Superior temporal gyrus (tissue), 1 donor: Measurements from ENCODE around the gene SLC35B2.
A peak's percentile ranks its signal among the peaks of the same experiment; 100 is the strongest.
"Not testable (repeated sequence)": the region's sequence is repeated elsewhere in the genome, so short reads cannot be mapped to it uniquely, and the experiment has no call there.

Experiments used
- DNase-seq: peaks from one replicate; pipeline ENCODE4 v3.0.0-alpha.2; 2016; ENCODE audit errors: extremely low spot score

The SLC35B2 gene

DNA sequence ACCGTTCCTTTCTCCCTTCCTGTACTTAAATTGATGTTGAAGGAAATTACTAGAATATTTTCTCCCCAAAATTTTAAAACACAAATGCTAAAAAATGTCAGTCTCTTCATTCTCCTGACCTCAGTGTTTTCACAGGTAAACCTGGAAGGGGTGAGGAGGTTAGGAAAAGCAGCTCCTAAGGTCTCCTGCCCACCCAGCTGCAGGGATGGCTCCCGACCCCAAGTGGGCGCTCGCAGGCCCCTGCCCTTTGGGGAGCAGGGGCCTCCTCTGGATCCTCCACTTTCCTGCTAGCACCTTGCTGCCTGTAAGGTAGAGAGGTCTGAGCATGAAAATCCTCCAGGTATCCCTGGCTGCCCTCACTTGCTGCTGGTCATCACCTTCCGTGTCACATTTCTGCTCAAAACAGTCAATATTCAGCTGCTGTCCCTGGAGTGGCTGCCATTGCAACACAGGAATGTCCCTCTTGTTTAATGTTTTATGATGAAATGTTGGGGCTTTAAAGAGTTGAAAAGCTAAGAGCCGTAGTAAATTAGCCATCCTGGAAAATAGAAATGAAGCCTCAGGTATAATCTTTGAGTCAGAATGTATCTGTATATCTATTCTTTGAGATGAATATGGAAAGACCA lies 21.3 kb downstream of the SLC35B2 start:
- no peak for DNase-seq

DNA sequence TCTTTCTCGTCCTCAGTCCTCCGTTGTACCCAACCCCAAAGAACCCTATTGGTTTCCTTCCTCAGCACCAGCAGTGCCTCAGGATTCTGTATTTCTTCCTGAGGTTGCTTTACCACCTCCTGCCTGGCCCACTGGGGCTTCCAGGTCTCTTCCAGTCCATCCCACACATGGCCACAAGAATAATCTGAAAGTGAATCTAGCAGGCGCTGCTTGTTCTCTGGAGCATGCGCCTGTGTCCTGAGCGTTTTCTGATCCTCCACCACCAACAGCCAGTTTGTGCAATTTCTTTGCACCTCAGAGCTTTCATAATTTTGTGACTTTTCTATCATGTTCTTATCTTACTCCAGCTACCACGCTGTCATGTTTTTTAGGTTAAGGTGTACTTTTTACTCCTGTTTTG lies 22.1 kb downstream of the SLC35B2 start:
- no peak for DNase-seq

DNA sequence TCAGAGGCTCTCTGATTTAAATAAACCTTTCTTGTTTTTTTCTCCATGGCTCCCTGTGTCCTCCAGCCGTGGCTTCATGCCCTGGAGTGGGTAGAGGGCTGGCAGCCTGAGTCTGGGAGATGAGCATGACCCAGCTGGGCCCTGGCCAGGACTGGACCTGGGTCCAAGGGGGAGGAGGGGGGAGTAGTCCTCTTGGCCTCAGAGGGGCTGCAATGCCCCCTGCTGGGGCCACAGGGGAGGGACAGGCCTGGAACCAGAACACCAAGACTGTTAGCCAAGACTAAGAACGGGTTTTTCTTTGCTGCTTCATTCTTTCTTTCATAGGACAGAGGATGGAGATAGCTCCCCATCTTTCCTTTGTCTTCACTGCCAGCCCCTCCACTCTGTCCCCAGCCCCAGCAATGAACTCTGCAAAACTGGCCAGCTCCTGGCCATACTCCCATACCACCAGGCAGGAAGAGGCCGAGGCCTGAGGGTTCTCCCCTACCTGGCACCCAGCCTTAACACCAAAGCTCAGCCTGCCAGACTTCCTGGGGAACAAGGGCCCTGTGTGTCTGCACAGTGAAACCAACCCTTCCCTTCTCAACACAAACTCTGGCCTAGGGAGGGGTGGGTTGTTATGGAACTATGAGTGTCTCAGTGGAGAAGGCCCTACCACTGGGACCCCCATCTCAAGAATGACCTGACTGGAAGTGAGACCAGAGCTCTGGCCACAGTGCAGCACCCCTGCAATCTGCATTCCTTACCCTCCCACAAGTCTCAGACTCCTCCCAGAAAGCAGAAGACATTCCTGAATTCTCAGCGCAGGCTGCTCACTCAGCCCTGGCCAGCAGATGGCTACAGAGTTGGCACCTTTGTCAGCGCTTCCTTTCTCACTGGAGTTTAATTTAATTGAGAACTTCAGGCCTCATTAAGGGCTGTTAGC lies 23.0 kb downstream of the SLC35B2 start:
- DNase-seq: peak; percentile 88

DNA sequence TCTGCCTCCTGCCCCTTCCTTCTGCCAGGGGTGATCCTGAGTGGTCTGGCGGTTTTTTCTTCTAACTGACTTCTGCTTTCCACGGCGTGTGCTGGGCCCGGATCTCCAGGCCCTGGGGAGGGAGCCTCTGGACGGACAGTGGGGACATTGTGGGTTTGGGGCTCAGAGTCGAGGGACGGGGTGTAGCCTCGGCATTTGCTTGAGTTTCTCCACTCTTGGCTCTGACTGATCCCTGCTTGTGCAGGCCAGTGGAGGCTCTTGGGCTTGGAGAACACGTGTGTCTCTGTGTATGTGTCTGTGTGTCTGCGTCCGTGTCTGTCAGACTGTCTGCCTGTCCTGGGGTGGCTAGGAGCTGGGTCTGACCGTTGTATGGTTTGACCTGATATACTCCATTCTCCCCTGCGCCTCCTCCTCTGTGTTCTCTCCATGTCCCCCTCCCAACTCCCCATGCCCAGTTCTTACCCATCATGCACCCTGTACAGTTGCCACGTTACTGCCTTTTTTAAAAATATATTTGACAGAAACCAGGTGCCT lies 23.7 kb downstream of the SLC35B2 start:
- no peak for DNase-seq

DNA sequence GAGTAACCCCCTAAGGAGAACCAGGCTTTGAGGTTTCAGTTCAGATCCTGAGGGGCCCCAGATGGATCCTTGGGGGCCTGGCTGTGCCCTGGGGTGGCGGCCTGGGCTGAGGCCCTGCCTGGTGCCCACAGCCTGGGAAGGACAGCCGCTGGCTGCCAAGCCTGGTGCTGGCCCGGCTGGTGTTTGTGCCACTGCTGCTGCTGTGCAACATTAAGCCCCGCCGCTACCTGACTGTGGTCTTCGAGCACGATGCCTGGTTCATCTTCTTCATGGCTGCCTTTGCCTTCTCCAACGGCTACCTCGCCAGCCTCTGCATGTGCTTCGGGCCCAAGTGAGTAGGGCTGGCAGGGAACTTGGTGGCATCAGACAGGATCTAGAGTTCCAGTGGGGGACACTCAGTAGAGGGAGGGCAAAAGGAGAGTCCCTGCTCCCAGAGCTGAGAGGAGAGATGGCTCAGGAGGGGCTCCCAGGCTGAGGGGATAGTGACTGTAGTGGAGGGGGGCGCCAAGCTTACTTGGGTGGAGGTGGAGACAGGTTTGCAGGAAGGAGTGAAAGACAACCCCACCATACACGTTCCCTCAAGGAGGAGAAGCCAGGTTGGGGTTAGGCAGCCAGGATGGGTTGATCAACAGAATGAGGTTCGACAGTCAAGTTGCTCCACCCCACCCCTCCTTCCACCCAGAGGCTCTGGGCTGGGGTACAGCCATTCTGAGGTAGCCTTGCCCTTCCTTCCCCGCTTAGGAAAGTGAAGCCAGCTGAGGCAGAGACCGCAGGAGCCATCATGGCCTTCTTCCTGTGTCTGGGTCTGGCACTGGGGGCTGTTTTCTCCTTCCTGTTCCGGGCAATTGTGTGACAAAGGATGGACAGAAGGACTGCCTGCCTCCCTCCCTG lies 24.4 kb downstream of the SLC35B2 start:
- no peak for DNase-seq

DNA sequence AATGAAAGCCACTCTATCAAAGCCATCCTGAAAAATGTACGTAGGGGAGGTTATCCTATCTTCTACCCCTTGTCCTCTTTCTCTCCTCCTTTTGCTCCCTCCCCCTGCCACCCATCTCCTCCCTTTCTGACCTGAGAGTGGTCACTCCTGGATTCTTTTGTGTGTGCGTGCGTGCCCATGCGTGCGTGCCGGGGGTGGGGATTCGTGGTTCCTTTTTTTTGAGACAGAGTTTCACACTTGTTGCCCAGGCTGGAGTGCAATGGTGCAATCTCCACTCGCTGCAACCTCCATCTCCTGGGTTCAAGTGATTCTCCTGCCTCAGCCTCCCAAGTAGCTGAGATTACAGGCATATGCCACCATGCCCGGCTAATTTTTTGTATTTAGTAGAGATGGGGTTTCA lies 25.9 kb downstream of the SLC35B2 start:
- not testable (repeated sequence) for DNase-seq

DNA sequence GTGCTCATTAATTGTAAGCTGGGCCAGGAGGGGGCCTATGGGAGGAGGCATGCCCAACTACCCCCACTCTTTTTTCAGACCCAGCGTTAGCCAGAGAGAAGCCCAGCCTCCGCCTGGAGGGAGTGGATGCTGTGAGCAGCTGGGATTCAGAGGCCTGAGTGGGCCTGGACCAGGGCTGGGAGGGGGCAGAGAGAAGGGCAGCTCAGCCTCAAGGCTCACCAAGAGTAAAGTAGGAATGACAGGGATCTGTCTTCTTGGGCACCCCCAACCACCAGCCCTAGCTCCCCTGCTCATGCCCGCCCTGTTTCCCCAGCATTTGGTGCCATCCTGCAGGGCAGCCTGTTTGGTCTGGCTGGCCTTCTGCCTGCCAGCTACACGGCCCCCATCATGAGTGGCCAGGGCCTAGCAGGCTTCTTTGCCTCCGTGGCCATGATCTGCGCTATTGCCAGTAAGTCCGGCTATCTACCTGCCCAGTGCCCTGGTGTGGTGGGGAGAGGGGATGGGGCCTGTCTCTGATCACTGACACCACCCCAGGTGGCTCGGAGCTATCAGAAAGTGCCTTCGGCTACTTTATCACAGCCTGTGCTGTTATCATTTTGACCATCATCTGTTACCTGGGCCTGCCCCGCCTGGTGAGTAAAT lies 27.2 kb downstream of the SLC35B2 start:
- DNase-seq: no peak

DNA sequence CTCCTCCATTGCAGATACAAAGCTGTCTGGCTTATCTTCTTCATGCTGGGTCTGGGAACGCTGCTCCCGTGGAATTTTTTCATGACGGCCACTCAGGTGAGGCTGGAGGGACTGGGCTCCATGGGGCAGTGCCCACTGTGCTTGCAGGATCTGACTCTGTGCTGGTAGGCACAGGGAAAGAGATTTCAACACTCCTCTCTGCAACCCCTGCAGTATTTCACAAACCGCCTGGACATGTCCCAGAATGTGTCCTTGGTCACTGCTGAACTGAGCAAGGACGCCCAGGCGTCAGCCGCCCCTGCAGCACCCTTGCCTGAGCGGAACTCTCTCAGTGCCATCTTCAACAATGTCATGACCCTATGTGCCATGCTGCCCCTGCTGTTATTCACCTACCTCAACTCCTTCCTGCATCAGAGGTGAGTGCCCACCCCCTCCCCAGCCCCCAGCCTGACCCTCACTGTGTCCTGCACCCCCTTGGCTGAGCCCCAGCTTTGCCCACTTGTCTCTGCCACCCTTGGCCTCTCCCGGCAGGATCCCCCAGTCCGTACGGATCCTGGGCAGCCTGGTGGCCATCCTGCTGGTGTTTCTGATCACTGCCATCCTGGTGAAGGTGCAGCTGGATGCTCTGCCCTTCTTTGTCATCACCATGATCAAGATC lies 27.8 kb downstream of the SLC35B2 start:
- no peak for DNase-seq

DNA sequence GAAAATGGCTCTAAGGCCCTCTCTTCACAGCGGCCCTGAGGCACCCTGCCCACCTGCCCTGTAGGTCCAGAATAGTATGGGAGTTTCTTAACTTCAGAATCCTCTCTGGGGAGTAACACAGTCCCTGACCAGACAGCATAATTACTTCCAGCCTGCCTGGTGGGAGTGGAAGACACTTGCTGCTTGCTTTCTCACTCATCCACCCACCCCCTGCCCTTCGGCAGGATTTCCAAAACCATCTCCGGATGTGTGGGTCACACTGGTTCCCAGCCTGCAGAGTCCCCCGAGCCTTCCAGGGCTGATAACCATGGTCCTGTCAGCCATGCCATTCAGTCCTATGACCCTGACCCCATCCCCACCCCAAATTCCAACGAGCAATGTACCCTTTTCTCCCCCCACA lies 28.5 kb downstream of the SLC35B2 start:
- no peak for DNase-seq

DNA sequence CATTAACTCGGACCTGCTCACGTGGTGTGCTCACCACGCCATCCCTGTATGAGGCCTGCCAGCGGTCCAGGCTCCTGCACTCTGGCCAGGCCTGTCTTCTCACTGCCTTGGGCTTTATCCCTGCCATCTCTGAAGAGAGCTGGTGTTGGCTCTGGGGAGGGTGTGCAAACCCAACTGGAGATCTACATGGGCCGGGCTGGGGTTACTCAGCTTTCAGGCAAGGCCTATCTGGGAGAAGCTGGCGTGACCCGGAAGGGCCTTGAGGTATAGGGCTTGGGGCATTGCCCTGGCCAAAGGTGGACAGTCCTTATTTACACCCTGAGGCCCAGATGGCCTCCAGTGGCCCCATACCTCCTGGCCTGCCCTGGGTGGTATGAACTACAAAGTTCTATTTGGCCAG lies 28.9 kb downstream of the SLC35B2 start:
- DNase-seq: no peak

DNA sequence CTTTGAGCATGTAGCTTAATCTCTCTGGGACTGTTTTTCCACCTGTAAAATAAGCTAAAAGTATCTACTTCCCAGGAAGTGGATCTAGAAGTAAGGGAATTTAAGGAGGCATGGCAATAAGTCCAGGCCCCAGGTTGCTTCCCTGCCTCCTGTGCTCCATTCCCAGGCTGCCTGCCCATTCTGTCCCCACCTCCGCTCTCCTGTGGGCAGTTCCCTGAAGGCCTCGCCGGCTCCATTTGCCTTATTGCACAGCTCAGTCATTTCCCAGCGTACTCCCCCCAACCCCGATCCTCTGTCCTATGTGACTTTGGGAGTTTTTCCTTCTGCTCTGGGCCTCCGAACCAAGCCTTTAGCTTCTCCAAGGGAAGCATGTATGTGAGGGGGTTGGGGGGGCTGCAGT lies 29.3 kb downstream of the SLC35B2 start:
- no peak for DNase-seq

DNA sequence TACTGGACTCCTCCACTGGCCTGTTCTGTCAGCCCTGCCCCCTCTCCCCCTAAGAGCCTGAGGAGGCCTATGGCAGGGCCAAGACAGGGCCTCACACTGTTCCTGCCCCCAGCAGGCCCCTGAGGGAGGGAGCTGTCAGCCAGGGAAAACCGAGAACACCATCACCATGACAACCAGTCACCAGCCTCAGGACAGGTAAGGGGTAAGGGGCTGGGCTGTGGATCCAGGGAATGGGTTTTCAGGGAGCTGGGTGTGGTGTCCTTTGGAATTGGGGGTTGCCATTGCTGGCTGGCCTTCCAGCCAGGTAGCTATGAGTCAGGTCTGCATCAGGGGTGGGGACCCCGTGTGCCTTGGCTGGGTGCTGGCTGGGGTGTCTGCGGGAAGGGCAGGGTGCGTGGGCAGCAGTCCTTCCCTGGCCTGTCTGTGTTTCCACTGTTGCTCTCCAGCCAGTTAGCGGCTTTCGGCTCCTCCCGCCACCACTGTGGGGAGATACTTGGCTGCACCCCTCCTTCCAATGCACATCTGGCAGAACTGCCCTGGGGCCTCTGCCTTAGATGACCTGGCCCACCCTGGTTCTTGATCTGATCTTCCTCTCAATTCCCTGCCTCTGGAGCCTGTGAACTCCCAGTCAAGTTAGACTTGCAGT lies 30.1 kb downstream of the SLC35B2 start:
- DNase-seq: no peak

DNA sequence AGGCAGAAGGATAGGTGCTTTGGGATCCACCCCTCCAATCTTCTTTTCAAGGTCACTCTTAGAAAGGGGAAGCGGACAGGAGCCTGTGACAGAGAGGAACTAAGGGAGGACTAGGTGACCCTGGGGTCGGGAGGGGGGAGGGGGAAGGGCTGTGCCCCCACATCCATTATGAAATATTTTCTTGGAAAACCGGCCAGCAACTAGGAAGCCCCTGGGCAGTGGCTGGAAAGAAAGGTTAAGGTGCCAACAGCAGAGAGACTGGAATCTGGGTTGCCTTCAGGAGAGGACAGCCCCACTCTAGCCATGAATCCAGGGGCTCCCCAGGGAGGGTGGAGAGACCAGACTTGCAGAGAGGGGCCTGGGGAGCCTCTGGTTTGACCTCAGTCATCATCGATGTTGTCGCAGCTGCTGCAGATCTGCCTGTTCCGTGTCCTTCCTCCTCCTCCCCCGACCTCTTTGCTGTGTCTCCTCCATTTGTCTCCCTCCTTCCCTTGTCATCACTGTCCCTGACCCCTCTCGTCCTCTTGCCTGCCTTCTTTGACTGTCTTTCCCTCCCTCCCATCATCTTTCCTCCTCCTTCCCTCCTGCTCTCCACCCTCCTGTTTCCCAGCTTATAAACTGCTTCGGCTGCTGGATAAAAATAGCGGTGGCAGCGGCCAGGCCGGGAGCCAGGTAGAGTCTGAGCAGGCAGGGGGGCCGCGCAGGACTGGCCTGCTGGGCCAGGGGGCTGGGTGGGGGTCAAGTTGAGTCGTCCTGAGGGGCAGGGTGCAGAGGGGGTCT lies 30.8 kb downstream of the SLC35B2 start:
- no peak for DNase-seq

DNA sequence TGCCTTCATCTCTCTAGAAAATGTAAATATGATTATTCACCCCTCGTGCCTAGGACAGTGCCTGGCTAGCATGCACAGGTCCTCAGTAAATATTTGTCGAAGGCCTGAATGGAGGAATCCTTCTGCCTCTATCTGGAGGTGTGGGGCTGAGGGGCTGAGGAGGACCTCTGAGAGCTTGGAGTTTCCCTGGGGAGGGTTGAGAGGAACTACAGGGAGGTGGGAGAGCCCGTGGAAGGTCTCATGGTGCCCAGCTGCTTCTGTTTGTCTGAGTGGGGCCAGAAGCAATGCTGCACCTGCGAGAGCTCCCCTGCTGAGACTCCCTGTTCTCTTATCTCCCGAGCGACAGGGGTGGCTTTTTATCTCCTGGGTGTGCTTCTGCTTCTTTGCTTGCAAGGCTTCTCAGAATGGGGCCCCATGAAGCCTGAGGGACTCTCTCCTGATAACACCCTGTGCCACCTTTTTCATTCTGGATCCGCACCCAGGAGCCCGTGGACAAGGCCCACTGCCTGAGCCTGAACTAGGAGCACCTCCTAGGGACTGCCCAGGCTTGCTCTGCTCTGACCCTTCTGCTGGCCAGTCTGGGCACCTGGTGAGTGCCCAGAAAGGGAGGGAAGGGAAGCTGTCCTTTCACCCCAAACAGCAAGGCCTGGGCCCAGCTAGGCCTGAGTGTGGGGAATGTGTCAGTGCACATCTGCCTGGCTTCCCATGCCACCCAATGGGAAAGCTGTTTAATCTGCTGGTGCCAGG lies 31.6 kb downstream of the SLC35B2 start:
- DNase-seq: no peak

DNA sequence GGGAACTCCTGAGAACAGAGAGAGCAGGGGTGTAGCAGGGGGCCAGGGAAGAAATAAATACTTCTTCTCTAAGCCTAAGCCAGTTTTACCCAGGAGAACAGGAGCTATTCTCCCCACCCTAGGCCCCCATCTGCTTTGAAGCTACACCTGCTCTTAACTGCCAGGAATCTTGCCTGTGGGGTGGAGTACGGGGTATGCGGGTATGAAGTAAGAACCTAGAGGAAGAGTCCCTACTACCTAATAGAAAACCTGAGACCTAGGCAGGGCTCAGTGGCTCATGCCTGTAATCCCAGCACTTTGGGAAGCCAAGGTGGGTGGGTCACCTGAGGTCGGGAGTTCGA lies 32.4 kb downstream of the SLC35B2 start:
- no peak for DNase-seq

DNA sequence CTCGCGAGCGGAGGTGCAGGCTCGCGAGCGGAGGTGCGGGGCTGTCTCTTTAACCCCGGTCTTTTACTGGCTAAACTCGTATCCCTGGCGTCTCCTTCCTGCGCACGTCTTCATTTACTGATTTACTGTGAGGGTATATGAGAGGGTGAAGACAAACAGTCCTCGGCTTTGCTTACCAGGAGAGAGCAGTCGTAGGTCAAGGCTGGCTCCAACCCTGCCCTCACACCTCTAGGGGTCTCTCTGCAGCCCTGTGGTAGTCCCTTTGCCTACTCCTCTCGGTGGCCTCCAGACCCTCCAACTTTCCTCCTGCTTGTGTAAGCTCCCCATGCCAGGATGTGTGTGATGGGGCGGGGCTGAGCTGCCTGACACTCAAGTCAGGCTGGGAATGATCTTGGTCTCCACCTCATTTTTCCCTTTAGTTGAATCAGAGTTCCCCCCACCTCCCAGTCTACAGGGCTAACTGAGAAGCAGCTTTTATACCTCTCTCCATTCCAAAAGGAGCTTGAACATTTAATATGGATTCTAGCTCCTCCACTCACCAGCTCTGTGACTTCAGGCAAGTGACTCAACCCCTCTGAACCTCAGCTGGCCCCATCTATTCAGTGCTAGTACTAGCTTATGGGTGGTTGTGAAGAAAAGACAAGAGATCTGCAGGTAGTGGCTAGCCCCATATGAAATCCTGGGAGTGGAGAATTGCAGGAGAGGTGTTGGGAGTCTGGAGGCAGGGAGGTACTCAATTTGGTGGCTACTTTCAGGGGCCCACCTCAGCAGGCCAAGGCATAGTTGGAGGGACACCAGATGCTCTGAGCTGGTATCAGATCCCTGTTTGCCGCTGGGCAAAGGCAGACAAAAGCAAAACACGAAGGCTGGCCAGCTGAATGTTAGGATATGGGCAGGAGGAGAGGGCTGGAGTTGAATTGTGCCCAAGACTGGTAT lies 33.0 kb downstream of the SLC35B2 start:
- DNase-seq: no peak

DNA sequence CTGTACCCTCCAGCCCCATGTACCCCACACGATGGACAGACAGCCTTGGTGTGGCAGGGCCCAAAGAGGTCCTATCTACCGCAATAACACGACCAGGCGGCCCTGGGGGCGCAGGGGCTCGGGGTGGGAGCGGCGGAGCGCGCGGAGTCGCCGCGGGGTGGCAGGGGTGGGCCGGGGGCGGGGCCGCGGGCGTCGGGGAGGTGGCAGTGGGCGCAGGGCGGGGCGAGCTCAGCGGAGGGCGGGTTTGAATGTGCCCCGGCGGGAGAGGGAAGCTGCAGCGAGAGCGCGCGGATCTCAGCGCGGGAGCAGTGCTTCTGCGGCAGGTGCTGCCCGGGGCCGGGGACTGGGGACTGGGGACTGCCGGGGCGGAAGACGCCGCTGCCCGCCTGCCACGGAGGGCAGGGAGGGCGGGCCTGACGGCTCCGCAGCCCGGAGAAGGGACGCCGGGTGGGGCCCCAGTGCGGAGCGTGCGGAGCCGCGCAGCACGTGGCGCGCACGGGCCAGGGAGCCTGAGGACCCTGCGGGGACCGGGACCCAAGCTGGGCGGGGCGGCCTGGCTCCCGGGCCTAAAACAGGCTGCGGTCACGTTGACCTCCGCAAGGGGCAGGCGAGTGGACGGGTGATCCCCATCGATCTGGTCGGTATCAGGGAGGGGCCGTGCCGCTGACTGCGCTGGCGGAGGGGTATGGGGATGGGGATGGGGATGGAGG lies 33.9 kb downstream of the SLC35B2 start, which contains the start of gene SLC29A1:
Gene SLC29A1, plus strand, starts transcription at position 277 of the 710 bp plus-strand sequence. CDS start 3,719 bp downstream, outside the sequence.
- peak; percentile 35 for DNase-seq
